HG02571 (cell line): ENCODE results near the gene PRKG2.

Experiments used
- ATAC-seq: cut with Tn5 transposase; IDR thresholded peaks from one replicate; pipeline ENCODE4 v1.9.1; 2021; ENCODE audit warnings: mild to moderate bottlenecking, moderate library complexity; ENCODE audit not compliant: unreplicated experiment

The PRKG2 gene

DNA sequence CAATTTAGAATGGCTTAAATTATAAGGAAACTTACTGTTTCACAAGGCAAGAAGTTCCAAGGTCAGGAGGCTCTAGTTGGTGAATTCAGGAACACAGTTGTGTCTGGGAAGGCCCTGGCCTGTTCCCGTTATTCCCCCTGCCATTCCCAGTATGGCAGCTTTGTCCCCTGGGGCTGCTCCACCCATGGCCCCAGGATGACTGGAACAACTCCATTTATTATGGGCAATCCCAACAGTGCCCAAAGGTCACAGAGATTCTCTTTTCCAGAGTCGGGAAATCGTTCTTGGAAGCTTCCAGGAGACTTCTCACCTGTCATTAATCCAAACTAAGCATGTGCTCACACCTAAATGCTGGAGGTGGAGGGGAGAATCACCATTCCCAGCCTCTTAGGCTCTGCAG is 2.8 kb upstream of the PRKG2 start:
- no peak for ATAC-seq

DNA sequence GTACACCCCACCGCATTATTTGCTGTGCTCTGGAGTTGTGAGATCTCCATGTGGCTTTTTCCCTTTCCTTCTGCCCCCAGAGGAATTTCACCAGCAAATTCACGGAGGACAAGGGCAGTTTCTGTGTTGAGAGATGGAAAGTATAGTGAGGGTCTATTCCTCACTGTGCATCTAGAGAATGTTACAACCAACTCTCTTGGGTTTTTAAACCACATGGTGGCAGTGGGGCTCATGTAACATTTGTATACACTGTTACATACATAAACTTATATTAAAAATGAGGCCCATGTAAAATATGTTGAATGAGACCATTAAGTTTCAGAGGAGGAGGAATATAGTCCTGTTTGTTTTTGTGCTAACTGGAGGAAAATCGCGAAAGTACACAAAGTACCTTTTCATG is 909 bp upstream of the PRKG2 start:
- ATAC-seq: no peak

DNA sequence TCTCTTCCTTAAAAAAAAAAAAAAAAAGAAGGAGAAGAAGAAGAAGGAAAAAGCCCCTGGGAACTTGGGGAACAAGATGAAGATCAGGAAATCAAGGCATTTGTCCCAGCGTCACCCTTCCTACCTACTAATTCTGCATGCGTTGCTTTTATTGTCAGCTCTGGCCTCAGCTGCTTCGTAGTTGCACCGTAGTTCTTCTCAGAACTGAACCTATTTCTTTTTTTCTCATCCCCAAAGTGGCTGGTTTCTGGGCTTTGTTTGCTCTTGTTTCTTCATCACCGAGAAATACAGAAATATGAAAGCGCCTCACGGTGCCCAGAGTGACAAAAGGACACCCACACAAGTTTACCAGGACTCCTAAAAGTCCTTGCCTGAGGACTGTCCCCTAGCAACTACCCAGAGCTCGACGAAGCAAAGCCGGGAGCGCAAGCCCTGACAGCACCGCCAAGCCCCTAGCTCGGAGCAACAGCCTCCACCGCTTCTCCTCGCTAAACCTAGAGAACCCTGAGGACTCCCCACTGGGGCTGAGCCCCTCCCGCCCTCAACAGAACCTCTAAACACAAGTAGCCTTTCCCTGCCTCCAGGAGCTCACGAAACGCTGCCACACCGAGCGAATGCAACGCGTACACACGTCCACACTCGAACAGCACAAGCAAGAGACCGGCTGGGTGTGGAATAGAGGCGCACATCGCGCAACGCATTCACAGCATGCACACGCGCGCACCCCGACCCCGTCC is 710 bp downstream of the PRKG2 start:
- ATAC-seq: no peak

DNA sequence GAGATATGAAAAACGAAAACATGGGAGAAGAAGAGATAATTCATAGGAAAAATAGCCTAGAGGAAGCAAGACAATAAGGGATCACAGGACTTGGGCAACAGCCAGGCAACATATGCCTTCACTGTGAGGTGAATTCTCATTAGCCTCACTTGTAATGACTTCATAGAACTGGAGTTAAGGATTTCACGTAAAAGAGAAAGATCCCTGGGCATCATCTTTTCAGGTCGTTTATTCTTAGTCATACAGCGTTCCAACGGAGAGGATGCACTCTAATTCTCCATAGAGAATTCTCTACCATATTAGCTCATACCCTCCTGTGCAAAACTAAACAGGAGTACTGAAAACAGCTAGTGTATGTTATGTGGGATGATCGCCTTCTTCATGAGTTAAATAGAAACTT is 1.4 kb downstream of the PRKG2 start:
- no peak for ATAC-seq

DNA sequence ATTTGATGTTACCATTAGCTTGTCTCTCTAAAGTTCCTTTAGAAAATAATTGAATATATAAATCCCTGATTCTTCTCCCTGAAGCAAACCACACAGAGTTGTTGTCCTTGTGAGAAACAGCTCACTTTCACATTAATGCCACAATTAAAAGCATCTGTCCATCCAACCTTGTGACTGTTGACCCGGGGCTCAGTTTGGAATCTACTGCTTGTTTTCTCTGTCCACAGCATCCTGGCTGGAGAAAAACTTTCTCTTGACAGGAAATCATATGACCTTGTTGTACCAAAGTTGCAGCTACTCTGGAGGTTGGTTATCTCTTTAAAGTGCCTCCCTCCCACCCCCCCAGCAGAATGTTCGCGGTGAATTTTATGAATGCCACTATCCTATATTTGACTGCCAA is 3.1 kb downstream of the PRKG2 start:
- no peak for ATAC-seq

DNA sequence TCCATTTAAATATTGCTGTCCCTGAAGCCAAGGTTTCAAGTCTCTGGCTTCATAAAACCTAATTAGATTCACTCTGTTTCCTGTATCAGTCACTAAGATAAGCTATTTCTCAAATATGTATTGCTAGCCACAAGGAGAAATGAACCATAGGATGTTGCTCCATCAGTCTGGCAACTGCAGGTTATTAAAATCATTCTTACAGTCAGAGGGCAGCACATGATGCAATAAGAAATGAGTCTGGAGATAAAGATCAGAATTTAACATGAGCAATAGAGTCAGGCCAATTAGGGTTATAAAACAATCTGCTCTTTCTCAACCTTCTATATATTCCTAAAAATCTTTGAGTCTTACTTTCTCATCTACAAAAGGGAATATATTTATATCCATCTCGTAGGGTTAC is 7.2 kb downstream of the PRKG2 start:
- no peak for ATAC-seq

DNA sequence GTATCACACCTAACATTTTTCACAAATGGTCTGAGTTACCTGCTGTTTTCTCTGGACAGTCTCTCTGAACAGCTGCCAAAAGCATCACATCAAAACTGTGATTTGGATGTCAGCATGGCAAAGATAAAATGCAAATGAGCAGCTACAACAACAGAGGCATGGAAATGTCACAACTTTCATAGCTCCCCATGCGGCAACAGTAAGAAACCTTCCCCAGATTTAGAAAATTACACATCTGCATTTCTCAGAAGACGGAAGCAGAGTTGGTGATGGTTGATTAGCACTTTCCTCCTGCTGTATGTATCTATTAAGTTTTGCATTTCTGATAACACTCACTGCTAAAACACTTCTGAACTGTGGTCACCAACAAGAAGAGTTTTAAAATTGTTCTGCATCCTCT is 9.7 kb downstream of the PRKG2 start:
- no peak for ATAC-seq

DNA sequence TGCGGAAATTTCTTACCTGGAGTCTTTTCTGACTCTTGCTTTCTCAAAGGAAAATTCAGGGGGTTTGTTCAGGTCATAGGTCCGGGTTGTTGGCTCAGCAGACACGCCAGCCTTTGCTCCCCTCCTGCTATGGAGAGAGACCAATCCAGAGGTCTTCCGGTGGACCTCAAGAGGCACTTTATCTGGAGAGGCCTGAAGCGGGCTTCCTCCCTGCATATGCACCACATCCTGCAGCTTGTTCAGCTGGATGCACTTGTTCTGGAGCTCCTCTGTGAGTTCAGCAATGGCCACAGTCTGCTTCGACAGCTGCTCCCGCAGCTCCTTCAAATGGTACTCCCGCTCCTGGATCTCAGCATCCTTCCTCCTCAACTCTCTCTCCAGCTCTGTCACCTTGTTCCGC is 10.5 kb downstream of the PRKG2 start:
- no peak for ATAC-seq

DNA sequence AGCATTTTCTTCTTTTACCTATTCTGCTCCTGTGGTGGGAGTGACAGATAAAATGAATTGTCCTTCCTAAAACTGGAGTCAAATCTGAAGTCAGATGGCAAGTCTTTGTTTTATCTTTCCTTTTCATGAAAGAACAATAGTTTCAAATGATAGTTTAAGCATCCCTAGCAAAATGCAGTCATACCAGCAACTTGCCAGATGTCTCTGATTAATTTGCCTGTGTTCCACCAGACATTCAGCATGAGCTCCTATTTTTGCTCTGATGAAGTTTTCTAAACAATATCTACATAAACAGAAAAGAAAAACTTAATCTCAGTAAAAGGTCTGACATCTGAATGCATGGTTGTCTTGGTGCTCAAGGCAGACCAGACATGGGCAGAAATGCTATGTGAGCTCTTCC is 15.2 kb downstream of the PRKG2 start:
- ATAC-seq: no peak

DNA sequence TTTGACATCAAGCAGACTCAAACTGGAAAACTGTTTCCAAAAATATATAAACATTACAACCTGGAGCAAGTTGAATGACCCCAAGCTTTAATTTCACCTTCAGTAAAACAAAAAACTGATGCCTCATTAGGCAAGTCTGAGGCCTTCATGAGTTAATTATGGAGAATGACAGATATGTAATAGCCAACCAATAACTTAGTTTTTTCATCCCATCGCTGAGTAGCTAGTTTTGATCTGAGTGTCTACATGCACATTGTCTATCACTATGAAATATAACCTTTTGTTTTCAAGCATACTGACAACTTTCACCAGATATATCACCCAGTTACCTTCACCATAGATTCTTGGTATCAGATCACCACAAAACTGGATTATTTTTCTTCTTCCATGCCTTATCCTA is 16.4 kb downstream of the PRKG2 start:
- no peak for ATAC-seq

DNA sequence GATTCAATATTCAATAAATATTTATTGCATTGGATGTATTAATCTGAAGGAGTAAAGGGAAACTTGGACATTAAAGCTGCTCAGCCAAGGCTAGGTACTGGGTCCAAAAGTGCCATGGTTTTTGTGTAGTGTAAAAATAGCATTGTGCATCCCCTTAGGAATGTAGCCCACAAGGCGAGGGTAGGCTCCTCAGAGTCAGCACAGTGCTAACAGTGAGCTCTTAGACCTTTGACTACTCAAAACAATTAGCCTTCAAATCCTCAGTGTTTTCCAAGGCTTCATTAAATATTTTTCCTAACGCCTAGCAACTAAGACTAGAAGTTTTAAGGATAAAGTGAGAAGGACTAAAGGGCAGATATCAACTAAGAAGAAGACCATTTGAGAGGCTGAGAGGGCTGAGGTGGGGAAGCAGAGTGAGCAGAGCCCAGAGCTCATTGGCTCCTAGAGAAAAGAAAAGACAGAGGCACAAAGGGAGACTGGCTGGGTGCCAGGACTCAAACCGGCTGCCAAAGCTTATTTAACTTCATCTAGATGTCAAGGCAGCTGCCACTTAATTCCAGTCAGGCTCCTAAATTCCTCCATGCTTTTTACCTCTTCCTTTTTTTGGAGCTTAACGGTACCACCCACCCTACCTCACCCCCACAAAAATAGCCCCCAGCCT is 17.0 kb downstream of the PRKG2 start:
- no peak for ATAC-seq

DNA sequence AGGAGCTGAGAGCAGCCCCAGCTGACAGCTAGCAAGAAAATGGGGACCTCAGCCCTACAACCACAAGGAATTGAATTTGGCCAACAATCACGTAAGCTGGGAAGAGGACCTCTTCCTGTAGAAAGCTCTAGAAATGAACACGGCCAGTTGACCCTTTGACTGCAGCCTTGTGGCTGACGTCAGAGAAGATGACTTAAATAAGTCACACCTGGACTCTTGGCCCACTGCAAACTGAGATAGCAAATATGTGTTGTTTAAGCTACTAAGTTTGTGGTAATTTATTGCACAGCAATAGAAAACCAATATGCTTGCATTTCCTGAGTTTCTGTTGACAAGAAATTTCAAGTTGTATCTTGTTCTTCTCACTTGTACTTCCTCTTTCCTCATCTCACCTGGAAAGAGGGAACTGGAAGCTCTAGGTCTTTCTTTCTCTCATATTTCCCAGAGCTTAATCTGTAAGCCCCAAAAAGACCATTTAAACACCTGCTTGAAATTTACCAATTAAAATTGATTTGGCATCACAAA is 18.8 kb downstream of the PRKG2 start:
- ATAC-seq: no peak

DNA sequence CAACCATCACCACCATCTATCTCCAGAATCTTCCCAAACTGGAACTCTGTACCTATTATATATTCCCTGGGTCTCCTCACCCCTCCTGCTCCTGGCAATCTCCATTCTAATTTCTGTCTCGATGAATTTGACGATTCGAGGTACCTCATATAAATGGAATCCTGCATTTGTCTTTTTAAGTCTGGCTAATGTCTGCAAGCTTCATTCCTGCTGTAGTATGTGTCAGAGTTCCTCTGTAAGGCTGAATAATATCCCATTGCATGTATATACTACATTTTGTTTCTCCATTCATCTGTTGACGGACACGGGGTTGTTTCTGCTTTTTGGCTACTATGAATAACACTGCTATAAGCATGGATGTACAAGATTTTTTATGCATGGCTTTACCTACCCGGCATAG is 19.5 kb downstream of the PRKG2 start:
- ATAC-seq: no peak

DNA sequence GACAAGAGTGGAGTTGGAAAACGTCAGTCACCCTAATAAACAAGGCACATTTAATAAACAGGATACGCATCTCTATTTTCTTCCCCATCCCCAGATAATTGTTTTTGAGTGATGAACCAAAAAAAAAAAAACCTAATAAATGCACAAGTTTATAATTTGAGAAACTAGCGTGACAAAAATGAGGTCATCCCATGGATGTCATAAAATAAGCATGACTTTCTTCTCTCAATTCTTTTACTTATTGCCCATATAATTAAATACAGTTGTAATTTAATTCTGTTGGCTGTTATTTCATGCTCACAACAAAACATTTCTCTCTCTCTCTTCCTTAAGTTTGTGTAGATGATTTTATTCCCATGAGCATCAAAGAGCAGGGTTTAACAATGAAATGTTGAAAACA is 20.7 kb downstream of the PRKG2 start:
- ATAC-seq: no peak

DNA sequence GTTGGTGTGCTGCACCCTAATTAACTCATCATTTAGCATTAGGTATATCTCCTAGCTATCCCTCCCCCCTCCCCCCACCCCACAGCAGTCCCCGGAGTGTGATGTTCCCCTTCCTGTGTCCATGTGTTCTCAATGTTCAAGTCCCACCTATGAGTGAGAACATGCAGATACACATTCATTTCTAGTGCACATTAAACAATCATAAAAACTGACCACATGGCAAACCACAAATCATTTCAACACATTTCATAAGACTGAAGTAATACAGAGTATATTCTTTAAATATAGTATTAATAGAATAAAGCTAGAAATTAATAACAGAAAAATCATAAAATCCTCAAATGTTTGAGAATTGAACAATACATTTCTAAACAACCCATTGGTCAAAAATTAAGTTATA is 34.1 kb downstream of the PRKG2 start:
- ATAC-seq: no peak

DNA sequence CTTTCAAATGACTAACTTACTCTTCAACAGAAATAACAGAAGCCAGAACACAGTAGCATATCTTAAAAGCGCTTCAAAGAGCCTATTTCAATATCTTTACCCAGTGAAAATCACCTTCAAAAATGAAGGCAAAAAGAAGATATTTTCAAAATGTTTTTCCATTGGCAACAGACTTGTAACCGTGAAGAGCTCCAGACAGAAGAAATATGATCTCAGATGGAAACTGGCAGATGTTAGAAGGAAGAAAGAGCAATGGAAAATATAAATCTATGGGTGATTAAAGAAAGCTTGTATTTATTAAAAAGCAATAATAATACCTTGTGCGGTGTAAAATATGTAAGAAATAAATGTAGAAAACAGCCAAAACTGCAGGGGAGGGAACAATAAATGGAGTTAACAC is 35.7 kb downstream of the PRKG2 start:
- no peak for ATAC-seq

DNA sequence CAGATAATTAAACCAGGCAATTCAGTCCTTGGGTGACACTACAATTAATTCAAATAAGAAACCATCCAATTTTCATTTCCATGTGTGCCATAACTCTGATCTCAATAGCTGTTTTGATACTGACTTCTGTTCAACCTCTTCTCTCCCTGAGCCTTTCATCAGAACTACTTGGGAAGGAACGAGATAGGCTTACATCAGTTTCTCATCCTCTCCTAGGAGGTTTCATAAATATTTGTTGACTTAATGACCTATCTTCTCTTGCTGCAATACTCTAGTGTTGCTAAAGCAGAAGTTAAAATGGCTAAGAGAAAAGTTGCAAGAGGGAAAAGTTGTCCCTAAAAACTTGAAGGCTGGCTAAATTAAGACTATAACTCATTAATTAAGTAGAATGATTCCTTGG is 41.8 kb downstream of the PRKG2 start:
- no peak for ATAC-seq

DNA sequence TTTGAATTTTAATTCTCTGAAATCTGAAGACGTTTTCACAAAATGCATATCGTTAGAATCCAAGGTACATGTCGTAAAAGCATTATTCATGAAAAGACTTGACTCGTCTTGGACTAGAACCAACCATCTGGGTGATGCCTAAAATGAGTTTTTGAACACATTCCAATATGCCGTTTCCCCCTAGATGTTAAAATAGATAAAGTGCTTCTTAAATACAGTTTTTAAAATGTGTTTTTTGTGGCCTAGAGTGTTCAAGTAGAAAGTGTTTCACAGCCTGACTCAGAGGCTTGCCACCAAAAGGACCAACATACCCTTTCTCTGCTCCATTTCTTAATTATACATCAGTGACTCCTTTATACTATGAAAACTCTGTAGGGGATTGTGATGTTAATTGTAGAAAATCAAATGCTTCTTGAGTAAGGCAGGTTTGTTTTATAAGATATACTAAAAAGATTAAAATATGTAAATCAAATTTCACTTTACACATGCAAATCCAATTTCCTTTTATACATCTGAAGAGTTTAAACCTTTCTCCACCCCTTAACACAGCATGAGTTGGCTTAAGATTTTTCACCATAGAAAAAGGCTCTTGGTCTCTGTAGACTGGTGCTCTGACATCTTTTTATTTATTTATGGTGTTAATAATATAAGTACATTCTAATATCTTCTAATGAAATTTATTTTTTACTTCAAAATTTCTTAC is 48.4 kb downstream of the PRKG2 start:
- no peak for ATAC-seq

DNA sequence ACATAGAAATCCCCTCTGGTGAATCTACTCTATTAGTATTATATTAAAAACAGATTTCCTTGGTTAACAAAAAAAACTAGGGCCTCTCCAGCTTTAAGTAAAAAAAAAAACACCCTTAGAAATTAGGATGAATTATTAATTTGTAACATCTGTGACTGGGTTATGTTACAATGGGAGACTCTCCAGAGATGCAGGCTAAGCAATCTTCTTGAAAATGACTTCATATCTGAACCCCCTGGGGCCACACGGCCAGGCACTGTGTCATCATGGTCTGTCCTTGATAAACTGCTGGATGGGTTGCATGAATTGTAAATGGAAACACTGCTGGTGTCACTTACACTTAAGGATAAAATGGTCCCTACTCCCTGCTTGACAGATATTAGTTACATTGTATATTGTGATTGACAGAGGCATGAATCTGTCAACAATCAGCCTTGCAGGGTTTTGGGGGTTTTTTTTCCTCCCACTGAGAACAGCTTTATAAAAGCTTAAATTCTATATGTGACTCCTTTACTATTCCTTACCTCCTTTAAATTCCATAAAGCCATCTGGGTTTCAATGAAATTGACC is 49.1 kb downstream of the PRKG2 start:
- ATAC-seq: no peak

DNA sequence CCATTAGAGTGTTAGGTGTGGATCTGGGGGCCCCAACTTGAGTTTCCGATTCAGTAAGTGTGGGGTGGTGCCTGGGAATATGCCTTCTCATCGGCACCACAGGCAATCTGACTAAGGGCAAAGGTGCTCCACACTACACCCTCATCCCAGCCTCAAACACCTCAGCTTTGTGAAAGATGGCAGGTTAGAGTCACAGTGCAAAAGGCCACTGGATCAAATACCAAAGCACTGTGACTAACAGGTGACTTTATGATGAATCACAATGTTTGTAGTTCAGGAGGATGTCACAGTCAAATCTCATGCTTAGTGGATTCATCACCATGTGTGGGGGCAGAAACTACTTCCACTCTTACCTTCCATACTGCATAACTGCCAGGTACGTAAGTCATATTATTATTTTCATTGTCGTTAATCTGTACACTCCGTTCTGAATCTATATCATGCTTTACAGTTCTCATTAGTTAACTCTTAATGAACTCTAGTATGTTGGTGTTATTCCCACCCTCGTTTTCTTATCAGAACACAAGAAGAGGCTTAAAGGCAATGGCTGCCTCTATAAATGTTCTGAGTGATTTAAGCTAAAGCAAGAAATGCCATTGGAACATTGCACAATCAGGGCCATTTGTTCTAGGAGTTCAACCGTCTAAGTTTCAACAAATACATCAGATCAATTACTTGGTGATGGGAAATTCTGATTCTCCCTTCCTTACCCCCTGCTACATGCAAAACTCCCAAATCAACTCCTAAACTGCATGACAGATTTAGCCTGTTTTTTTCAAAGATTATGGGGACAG is 50.2 kb downstream of the PRKG2 start:
- ATAC-seq: no peak

DNA sequence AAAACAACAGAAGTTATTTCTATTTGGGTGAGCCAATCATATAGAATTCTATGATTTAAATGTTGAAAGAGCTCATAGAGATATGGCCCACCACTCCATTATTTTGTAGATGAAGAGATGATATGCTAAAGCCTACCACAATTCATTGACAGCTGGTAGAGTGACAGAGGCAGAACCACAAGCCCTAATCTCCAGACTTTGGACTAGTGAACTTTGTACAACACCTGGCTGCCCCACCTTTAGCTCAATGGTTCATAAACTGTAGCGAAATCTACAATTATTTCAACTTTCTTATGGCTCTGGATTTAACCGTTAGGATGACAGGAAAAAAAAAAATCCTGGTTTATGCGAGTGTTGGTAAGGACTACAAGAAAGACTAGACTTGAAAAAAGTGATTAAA is 50.9 kb downstream of the PRKG2 start:
- no peak for ATAC-seq
